SK-N-SH treated with all-trans-retinoic acid at 6 μM for 48 hours (cell line): ENCODE measurements around the gene CACNB4.

Source experiments
- ZFP3 ChIP-seq: fragments of 250-450 bp; sonication (Bioruptor Pico); IDR thresholded peaks from 2 replicates; pipeline ENCODE4 v1.5.0; 2020; ENCODE audit warnings: mild to moderate bottlenecking, moderate library complexity
- ZNF565 ChIP-seq: fragments of 450-650 bp; formaldehyde crosslinking; conservative IDR thresholded peaks from 2 replicates; pipeline ENCODE4 v1.5.0; 2020; ENCODE audit warnings: low read depth, mild to moderate bottlenecking, moderate library complexity
- TF ChIP-seq, protein P1 (sequence below): fragments of 250-450 bp; sonication (Bioruptor Pico); IDR thresholded peaks from 2 replicates; pipeline ENCODE4 v1.8.0; 2020; ENCODE audit warnings: mild to moderate bottlenecking, moderate library complexity, borderline replicate concordance

DNA sequence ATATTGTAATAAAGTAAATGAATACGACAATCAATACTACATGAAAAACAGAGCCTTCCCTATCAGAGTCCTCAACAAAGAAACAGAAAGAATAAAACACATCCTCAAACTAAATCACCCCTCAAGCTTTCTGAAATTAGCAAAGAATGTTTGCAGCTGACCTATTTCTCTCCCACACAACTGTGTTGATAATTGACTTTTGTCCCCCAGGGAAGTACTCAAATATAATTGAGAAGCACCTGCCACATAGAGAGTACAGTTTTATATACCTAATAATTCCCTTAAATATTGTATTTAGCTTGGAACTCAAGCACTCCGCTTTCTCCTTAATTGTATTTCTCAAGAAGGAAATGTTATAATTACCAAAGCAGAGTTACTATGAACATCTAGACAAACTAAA lies 12.6 kb downstream of the CACNB4 start:
- TF ChIP-seq ZNF565 (CRISPR knock-in tag) (no peak), ZFP3 (CRISPR knock-in tag) (no peak)
- TF ChIP-seq, protein P1, sequence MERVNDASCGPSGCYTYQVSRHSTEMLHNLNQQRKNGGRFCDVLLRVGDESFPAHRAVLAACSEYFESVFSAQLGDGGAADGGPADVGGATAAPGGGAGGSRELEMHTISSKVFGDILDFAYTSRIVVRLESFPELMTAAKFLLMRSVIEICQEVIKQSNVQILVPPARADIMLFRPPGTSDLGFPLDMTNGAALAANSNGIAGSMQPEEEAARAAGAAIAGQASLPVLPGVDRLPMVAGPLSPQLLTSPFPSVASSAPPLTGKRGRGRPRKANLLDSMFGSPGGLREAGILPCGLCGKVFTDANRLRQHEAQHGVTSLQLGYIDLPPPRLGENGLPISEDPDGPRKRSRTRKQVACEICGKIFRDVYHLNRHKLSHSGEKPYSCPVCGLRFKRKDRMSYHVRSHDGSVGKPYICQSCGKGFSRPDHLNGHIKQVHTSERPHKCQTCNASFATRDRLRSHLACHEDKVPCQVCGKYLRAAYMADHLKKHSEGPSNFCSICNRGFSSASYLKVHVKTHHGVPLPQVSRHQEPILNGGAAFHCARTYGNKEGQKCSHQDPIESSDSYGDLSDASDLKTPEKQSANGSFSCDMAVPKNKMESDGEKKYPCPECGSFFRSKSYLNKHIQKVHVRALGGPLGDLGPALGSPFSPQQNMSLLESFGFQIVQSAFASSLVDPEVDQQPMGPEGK: no peak
